Measurements from ENCODE around the gene KIDINS220.
A peak's percentile ranks its signal among the peaks of the same experiment; 100 is the strongest.

KIDINS220 gene

DNA sequence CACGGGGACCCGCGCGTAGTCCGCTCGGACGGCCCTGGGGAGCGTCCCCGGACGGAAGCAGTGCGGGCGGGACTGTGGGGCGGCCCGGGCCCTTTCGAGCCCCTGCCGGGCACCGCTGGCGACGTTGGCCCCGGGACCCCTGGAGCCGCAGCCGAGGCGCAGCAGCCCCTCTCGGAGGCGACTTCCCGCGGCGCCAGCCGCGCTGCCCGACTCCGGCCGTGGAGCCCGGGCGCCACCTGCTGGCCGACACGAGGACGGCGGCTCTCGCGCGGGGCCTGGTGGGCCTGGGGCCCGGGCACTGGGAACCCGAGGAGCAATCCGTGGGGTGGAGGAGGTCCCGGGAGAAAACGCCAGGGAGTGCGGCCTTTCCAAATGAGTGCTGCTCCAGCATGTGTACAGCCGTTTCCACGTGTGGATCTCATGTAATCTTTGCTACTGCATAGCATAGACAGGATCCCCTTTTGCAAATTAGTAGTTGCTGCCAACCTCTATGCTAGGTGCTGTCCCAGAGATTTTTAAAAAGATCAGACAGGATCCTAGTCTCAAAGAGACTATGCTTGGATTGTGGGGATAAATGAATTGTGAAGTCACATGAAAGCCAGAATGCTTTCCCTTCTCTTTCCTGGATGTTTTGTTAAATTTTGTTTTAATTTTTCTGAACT is 151.6 kb downstream of the KIDINS220 start:
- DNase-seq: no peak

DNA sequence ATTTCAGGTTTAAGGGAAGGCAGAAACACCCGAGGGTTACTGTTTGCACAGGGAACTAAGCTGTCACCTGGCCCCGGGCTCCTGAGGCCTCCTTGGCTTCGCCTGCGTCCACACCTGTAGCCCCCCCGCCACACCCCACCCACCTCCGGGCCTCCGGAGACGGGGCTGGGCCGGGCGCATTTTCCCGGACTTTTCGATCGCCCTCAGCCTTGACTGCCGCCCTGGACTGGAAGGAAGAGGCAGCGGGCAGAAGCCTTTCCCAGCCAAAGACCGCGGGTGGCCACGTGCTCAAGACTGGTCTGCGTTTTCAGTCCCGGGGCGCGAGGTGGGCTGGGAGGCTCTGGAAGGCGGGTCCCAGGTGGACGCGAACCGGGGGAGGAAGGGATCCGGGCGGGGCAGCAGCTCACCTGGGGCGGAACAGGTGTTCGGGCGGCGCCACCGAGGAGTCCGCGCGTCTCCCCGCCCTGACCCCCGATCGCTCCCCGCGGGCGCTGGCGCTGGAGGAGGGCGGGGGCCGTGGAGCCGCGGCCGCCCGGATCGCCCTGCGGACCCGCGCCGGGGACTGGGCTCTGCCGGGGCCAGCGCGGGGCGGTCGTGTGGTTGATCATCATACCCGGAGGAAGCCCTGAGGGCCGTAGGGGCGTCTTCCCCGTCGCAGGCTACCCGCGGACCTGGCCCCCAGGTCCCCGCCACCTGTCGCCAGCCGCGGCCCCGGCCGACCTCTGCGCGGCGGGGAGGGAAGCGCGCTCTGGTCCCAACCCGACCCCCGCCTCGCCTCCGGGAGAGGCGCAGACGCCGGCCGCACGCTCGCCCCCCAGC is 152.3 kb downstream of the KIDINS220 start:
- DNase-seq: no peak

DNA sequence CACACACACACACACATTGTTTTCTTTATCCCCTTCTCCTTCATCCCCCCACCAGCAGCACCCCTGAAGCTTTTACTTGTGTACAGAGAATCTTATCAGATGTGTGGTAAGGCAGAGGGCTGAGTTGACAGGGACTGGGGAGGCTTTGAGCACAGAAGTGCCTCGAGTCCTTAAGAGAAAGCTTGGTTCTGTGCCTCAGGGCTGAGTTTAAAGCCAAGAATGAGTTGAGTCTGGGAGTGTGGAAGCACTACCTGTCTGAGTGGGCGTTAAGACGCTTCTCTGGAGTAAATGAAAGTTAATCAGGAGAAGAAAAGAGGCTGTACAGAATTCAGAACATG is 152.9 kb downstream of the KIDINS220 start:
- DNase-seq: no peak

DNA sequence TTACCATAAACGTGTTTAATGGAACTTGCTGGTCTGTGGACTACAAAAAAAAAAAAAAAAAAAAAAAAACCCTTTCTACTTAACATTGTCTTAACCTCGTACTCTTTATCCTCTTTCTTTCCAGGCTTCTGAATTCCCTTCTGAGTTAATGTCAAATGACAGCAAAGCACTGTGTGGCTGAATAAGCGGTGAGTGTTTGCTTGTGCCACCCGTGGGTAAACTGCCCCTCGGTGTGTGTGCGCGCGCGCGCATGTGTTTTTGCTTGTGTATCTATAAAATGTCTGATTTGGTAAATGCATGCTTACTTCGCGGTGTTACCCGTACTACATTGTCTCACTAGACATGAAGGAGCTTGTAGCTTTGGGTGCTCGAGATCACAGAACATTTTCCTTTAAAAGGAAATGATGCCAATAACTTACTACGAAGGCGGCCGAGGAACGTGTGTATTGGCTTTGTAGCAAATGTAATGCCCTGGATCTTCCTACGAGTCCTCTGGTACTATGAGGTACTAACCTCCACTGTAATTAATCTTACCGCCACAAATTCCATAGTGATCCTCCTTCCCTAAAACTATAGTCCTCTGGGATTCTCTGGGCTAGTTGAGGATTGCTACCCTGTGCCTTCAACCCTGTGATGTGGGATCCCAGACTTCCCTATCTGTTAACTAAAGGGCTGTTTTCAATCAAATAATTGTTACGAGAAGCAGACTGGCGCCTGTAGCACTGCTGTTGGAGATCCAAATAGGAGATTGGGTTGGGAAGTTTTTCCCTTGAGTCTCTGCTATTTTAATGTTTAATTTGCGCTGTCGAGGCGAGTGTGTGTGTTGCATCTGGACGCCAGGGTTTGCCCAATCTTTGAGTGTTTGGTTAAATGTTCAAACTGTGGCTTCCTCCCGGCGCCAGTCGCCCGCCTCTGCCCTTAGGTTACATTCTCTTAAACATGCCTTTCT is 154.4 kb downstream of the KIDINS220 start:
- DNase-seq: no peak

DNA sequence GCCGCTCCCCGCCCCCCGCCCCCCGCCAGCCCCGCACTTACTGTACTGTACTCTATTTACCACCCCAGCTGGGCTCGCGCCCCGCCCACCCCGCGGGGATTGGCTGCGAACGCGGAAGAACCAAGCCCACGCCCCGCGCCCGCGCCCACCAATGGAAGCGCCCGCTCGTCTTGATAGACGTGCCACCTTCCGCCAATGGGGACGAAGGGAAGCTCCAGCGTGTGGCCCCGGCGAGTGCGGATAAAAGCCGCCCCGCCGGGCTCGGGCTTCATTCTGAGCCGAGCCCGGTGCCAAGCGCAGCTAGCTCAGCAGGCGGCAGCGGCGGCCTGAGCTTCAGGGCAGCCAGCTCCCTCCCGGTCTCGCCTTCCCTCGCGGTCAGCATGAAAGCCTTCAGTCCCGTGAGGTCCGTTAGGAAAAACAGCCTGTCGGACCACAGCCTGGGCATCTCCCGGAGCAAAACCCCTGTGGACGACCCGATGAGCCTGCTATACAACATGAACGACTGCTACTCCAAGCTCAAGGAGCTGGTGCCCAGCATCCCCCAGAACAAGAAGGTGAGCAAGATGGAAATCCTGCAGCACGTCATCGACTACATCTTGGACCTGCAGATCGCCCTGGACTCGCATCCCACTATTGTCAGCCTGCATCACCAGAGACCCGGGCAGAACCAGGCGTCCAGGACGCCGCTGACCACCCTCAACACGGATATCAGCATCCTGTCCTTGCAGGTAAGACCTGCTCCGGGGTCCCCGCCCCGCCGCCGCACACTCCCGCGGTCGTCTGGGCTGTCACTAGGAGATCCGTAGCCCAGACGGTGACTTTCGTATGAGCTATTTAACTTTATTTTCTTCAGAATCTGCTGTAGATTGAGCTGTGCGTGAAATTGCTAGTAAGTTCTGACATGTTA is 155.4 kb downstream of the KIDINS220 start, which contains the start of gene ID2:
TSS of gene ID2 (plus strand) at position 271 of the 907 bp plus-strand sequence. CDS start at position 381, 110 bp downstream.
- DNase-seq: peak; percentile 95

DNA sequence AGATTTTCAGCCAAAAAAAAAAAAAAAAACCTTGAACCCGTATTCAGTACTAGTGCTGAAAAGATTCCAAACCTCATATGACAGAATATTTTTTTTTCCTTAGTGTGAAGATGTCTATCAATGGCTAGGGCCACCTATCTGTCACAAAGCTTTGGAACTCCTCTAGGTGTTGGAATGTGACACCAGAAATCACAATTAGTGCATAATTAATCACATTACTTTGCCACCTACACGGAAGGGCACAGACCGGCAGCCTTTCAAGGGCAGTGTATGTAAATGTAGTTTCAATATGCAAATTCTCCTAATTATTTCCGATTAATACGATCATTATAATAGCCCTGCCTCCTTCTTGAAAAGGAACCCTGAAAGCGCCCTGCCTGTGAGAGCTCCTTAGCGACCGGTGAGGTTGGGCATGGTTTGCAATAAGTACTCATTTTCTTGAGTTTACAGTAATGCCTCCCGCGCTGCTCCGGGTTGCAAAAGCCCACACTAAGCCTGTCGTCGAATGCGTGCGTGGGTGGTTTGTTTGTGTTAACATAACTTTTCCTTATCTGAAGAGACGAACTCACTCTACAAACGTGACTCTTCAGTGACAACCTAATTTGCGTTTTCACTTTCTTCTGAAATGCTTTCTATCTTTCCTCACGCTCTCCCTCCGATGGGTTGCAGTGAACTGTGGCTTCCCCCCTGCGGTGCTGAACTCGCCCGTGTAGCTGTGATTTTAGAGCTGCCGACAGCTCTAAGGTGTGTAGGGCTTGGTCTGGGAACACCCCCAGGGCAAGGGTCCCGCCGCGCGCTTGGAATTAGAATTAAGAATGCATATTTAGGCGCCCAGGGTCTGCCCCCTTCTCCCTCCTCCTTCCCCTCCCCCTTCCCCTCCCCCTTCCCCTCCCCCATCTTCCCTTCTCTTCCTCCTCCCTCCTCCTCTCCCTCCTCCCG is 156.3 kb downstream of the KIDINS220 start:
- DNase-seq: no peak

DNA sequence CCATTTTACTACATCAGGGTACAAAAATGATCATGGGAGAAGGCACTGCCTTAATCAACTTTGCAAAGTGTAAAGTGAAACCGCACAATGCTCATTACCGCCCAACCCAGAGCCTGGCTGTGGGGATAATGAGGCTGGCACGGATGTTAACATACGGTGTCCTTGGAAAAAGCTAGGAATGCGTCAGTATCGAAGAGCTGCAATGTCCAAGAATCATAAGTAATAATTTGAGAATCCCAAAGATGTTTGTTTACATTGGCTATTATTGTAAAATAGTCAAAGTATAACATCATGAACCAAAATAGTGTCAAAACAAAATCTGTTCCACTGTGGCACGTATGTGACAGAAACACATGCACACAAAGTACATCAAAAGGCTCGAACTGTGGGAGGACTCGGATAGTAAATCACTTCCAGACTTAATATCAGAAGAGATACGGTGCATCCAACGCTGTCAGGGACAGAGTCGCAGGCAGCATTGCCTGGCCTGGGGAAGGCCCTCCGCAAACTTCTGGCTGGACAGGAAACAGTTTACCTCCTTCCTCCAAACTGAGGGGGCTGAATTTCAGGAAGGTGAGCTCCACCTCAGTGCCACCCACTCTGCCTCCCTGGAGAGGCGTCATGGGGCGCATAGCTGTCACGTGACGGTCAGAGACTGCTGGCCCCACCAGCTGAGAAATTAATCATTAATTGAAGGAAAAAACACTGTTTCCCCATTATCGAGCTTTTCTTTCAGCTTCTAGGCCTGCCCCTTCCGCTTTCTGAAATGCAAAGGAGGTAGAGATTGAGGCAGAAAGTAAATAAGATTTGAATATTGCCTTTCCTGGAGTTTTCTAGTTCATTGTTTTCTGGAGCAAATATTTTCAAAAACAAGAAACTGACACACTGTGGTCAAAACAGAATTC is 157.3 kb downstream of the KIDINS220 start:
- DNase-seq: no peak

DNA sequence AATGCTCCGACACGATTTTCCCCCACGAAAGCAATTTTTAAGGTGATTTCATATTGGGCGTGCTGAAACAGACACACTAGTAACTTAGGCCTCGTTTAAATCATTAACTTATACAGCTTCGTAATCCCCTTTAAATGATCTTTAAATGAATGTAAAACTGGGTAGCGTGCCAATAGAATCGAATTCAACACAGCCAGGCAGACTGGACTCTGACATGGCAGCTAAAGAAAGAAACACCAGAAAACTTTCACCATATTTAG is 157.9 kb downstream of the KIDINS220 start:
- DNase-seq: no peak

Measured in cortex of kidney (tissue), 1 donor.